Measurements from ENCODE around the gene SLC28A3.

The SLC28A3 gene

DNA sequence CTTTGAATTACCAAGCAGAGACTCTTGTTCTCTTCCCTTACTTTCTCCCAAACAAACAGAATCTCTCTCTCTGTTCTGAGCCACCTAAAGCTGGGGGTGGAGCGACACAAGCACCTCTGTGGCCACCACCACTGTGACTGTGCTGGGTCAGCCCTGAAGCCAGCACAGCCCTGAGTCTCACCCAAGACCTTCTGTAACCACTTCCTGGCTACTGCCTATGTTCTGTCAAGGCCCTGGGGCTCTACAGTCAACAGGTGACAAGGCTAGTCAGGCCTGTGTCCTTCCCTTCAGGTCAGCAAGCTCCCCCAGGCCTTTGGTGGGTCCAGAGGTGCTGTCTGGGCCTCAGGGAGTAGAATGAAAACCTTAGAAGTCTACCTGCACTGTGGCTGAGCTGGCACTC lies 26.1 kb upstream of the SLC28A3 start:
- TF ChIP-seq GATA2 (IDR thresholded peaks at IDR 0.05; ENCODE audit: low read depth, low read length), result no peak
- TF ChIP-seq GATA3 (IDR thresholded peaks at IDR 0.05; ENCODE audit: low read depth, low read length), result no peak

DNA sequence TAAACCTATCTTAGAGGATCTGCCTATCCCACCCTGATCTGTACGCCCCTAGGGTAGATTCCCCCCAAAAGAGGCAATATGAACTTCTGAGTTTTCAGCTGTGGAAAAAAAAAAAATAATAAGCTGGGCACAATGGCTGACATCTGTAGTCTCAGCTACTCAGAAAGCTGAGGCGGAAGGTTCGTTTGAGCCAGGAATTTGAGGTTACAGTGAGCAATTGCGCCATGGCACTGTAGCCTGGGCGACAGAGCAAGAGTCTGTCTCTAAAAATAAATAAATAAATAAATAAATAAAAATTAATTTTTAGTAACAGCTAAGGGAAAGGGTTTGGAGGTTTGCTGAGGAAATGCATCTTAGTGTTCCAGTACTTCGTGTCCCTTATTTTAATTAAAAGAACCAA lies 21.1 kb upstream of the SLC28A3 start:
- TF ChIP-seq GATA3 (IDR thresholded peaks at IDR 0.05; ENCODE audit: low read depth, low read length) (no peak), GATA2 (IDR thresholded peaks at IDR 0.05; ENCODE audit: low read depth, low read length) (no peak)

DNA sequence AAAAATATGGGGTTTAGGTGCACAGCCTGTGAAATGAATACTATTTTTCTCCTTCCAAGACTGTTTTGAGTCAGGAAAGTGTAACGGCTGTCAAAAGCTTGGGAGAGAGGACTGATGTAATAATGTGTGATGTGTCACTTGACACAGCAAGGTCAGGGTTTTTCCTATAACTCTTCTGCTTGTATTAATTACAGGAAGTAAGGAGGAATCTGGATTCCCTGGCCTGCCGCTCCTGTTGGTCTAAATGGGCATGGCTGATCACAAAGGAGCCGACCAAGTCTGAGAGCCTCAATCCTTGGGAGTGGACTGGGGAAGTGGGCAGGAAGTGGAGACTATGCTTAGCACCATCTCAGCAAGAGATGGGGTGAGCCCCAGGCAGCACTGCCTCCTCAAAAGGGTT lies 16.7 kb upstream of the SLC28A3 start:
- no peak for TF ChIP-seq GATA2 (IDR thresholded peaks at IDR 0.05; ENCODE audit: low read depth, low read length)
- no peak for TF ChIP-seq GATA3 (IDR thresholded peaks at IDR 0.05; ENCODE audit: low read depth, low read length)

DNA sequence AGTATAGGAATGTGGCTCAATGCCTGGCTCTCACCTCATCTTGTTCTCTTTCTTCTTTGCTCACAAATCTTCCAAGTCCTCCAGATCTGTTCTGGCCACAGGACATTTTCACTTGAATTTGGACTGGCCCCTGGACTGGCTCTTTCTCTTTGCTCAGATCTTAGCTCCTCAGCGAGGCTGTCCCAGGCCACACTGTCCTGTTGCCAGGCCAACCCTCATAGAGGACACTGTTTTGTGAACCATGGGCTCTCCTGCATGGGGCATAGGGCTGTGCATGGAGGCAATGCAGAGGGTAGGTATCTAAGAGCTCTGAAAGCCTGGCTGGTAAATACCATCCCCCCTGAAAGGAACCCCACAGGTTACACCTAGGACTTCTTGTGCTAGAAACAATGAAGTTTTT lies 13.5 kb upstream of the SLC28A3 start:
- no peak for TF ChIP-seq GATA2 (IDR thresholded peaks at IDR 0.05; ENCODE audit: low read depth, low read length)

DNA sequence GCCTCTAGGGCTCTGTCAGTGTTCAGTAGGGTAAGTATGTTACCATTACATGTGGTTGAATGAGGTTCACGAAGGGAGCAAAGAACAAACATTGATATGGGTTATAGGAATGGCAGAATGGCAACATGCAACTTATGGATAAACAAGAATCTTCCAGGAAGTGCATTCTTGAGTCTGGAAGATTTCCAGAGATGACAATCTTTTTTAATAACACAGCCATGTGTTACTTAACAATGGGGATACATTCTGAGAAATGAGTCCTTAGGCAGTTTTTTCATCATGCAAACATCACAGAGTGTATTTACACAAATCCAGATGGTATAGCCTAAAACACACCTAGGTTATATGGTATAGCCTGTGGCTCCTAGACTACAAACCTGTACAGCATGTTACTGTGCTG lies 9.1 kb upstream of the SLC28A3 start:
- no peak for TF ChIP-seq GATA2 (IDR thresholded peaks at IDR 0.05; ENCODE audit: low read depth, low read length)
- TF ChIP-seq GATA3 (IDR thresholded peaks at IDR 0.05; ENCODE audit: low read depth, low read length), result no peak

DNA sequence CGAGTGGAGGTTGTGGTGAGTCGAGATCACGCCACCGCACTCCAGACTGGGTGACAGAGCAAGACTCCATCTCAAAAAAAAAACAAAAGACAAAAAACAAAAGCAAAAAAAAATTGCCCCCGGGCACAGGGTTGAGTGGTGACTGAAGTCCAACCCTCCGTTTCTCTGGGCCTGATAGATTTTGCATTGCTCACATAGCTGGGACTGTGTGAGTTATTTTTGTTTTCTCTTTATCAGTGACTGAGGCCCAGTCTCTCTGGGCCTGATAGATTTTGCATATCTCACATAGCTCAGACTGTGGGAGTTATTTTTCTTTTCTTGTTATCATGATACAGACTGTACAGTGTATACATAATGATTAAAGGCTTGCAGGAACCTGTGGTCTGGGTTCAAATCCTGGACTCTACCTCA lies 2.6 kb upstream of the SLC28A3 start:
- TF ChIP-seq GATA2 (IDR thresholded peaks at IDR 0.05; ENCODE audit: low read depth, low read length) (no peak), GATA3 (IDR thresholded peaks at IDR 0.05; ENCODE audit: low read depth, low read length) (no peak)

DNA sequence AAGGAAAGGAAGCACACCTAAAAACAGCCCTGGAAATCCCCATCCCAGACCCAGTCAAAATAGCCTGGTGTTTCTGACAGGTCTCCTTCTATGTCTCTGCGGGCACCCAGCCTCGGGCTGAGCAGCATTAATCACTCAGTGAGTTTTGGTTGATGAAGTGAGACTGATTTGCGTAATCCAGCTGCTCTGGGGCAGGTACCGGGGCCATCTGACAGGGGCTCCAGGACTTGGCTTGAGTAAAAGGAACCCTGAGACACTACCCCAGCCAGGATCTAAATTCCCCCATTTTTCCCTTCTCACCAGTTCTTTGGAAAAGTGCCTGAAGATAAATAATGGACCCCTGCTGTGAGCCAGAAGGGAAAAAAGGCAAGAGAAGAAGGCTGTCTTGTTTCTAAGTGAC lies 596 bp downstream of the SLC28A3 start:
- TF ChIP-seq GATA3 (IDR thresholded peaks at IDR 0.05; ENCODE audit: low read depth, low read length) (no peak), GATA2 (IDR thresholded peaks at IDR 0.05; ENCODE audit: low read depth, low read length) (no peak)

DNA sequence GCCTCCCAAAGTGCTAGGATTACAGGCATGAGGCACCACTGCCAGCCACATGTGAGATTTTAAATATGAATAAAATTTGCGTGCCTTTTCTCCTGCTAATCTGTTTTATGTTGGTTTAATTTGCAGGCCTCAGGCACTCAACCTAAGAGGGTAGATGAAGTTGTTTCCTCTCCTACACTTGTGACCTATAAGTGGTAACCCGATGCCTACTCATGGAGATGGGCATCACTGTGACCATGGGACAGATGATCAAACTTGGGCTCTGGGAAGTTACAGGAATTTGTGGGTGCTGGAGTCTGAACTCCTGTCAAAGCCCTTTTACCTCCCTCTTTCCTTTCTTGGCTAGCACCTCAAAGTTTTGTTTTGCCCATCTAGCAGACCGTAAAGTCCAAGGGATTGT lies 1.1 kb downstream of the SLC28A3 start:
- no peak for TF ChIP-seq GATA2 (IDR thresholded peaks at IDR 0.05; ENCODE audit: low read depth, low read length)
- TF ChIP-seq GATA3 (IDR thresholded peaks at IDR 0.05; ENCODE audit: low read depth, low read length), result no peak

DNA sequence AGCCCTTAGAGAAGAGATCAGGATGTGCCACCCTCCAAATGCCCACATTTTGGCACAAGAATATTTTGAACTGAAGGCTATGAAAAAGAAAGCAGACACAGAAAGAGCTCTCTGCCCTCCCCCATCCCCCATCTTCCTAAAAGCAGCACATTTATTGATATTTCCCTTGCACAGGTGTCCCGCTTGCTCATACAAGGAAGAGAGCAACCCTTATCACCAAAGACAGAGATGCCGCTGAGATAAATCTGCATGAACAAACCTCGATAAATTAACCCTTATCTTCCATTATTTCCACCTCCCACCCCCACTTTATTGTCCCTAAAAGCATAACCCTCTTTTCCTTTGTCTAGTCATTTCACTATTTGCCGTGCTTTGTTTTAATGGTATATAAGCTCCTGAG lies 1.8 kb downstream of the SLC28A3 start:
- TF ChIP-seq GATA2 (IDR thresholded peaks at IDR 0.05; ENCODE audit: low read depth, low read length), result no peak
- no peak for TF ChIP-seq GATA3 (IDR thresholded peaks at IDR 0.05; ENCODE audit: low read depth, low read length)

DNA sequence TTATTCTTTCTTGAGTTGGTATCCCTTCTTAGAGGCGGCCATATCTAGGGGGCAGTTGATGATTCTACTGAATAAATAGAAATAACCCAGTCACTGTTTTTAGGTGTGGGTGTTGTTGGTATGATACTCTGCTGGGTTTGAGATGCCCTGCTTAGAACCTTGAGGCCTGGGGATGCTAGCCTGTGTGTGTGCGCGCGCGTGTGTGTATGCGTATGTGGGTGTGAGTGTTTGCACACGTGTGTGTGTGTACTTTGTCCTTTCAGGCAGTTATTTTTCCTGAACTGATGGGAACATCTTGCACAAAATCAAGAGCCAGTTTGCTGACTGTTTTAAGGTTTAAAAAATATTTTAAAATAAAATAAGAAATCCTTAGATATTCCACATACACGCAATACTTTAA lies 3.3 kb downstream of the SLC28A3 start:
- TF ChIP-seq GATA2 (IDR thresholded peaks at IDR 0.05; ENCODE audit: low read depth, low read length) (no peak), GATA3 (IDR thresholded peaks at IDR 0.05; ENCODE audit: low read depth, low read length) (no peak)

DNA sequence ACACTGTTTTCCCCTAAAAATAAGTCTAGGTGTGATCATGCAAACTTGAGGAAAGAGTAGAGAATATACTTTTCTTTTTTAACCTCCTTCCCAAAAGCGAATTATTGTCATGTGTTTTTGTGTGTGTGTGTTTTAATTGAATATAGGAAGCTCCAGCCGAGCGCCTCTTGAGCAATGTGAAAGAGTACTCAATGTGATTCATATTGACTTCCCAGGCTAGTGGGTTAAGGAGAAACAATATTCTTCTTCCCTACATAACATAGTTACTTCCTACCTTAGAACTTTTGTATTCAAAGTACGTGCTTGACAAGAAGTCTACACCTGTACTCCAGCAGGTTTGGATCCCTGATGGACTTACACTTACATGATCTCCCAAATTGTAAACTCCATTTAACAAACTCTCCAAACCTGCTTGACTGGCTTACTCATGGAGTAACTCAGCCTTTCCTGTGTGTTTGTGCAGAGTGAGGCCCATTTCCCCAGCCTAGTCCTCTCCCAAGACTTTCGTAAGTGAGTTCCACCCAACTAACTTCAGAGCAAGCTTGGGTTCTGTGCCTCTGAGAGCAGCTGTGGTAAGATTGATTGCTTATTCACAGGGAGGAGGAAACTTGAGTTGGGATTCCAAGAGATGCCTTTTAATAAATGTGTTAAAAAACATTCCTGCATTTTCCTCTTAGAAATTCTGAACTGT lies 9.3 kb downstream of the SLC28A3 start:
- no peak for TF ChIP-seq GATA2 (IDR thresholded peaks at IDR 0.05; ENCODE audit: low read depth, low read length)
- no peak for TF ChIP-seq GATA3 (IDR thresholded peaks at IDR 0.05; ENCODE audit: low read depth, low read length)

DNA sequence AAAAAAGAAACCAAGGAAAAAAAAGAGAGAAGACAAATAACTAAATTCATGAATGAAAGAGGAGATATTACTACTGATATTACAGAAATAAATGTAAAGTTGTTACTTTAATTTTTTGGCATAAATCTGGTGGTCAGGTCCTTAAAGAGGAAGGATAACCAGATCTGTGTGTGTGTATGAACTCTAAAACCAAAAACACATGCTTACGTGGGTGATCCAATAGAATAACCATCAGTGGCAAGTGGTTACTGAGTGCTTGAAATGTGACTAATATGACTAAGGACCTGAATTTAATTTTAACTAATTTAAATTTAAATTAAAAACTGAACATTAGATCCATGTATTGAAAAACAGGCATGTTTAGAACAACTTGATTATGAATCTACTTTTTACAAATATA lies 10.3 kb downstream of the SLC28A3 start:
- no peak for TF ChIP-seq GATA3 (IDR thresholded peaks at IDR 0.05; ENCODE audit: low read depth, low read length)
- TF ChIP-seq GATA2 (IDR thresholded peaks at IDR 0.05; ENCODE audit: low read depth, low read length), result no peak

DNA sequence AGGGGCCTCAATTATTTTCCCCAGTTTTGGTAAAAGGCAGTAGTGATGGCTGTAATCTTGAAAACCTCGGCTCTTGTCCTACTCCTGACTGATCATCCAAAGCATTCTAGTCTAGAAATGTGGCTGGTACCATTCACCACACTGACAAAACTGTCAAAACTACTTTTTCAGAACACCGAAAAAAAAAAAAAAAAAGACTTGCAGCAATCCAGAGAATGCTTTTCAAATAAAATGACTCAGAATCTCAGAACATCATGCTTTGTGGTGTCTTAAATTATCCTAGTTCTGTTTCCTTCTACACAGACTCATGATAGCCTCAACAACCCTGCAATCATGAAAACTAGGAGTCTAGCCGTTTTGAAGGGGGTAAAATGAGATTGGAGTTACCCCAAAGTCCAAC lies 13.4 kb downstream of the SLC28A3 start:
- TF ChIP-seq GATA2 (IDR thresholded peaks at IDR 0.05; ENCODE audit: low read depth, low read length) (no peak), GATA3 (IDR thresholded peaks at IDR 0.05; ENCODE audit: low read depth, low read length) (no peak)

DNA sequence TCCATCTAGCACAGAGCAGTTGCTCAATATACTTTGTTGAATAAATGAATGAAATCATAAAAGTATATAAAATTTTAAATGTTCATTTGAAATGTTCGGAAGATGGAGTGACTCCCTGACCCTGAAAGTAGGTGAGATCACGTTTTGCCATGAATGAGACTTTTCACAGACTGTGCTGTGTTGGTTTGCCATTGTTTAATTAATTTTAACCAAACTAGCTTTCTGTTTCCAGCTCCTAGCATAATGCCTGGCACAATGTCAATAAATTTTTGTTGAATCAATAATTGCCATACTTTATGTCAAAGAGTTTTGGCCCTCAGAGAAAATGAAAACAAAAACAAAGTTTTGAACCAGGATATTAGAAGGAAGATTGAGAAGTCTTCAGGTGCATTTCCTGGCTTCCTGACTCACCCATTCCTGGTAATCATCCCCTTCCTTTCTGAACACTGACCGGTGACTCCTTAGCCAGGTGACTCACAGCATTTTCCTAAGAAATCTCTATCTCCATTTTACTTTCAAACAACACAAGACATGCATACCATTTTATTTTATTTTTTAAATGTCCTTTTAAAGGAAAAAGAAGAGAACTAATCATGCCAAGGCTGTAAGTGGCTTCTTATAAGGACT lies 15.1 kb downstream of the SLC28A3 start:
- no peak for TF ChIP-seq GATA2 (IDR thresholded peaks at IDR 0.05; ENCODE audit: low read depth, low read length)
- no peak for TF ChIP-seq GATA3 (IDR thresholded peaks at IDR 0.05; ENCODE audit: low read depth, low read length)

DNA sequence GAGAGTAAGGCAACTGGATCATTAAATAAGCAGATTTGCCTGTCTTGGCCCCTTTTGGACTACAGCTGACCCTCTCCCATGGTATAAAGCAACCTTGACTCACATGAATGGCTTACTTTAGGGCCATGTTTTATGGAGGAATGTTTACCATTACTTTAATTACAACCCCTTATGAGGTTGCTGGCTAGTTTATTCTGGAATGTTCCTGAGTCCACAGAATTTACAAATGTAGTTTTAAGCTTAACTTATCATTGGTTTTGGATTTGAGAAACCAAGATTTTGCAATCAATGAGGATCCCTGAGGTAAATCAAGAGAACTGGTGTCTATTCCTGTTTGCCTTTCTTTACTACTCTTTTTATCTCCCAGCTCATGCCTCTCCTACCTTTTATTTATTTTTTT lies 15.7 kb downstream of the SLC28A3 start:
- TF ChIP-seq GATA3 (IDR thresholded peaks at IDR 0.05; ENCODE audit: low read depth, low read length) (no peak), GATA2 (IDR thresholded peaks at IDR 0.05; ENCODE audit: low read depth, low read length) (no peak)

DNA sequence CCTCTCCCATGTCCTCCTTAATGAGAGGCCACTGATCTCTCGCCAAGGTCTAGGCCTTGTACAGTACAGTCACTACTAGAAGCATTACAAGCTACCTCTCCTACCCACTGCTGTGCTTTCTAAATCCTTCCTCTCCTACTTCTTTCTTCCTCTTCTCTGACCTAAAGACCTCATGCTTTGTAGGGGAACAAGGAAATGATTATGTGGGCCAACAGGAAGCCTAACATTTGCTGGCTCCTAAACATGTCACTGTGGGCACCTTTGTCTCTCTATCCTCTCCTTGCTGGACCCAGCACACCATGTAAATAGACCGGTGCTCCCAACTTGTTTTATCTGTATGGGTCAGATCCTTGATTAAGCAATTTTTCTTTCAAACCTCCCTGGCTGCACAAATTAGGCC lies 16.7 kb downstream of the SLC28A3 start:
- TF ChIP-seq GATA3 (IDR thresholded peaks at IDR 0.05; ENCODE audit: low read depth, low read length) (no peak), GATA2 (IDR thresholded peaks at IDR 0.05; ENCODE audit: low read depth, low read length) (no peak)

All from SH-SY5Y (cell line).